ENCODE data around the gene AP1B1. TPM values are rescaled to one million over a fixed set of nuclear protein-coding genes. Genes with fewer than 3 reads are reported as not detected.

The AP1B1 gene
- total RNA-seq, 1 experiment from 2014 or later, result 88.9 TPM

GRCh38 chr22:29351891-29352290 is 36.5 kb downstream of the AP1B1 start:
- Mint-ChIP-seq H3K27me3 (ENCODE audit: unreplicated experiment) (no peaks in the 10 kb centered on the region), H3K4me1 (ENCODE audit: low read depth, unreplicated experiment) (no peaks in the 10 kb centered on the region), H3K9me3 (ENCODE audit: low read depth, unreplicated experiment) (no peaks in the 10 kb centered on the region), H3K36me3 (ENCODE audit: insufficient read depth, unreplicated experiment) (peaks cover 33% of the 10 kb centered on the region), H3K4me3 (ENCODE audit: low read depth, unreplicated experiment) (no peak overlapping the region), H3K27ac (ENCODE audit: unreplicated experiment) (no peak overlapping the region)
- CTCF ChIA-PET, result interaction anchor here (0.5 to 0.6 kb wide), 2 partner anchors 17 to 73 kb away, joined by 4 to 6 read pairs; no protein-coding TSS in a partner anchor
- DNase-seq, result no peak
- TF ChIP-seq, protein P1, sequence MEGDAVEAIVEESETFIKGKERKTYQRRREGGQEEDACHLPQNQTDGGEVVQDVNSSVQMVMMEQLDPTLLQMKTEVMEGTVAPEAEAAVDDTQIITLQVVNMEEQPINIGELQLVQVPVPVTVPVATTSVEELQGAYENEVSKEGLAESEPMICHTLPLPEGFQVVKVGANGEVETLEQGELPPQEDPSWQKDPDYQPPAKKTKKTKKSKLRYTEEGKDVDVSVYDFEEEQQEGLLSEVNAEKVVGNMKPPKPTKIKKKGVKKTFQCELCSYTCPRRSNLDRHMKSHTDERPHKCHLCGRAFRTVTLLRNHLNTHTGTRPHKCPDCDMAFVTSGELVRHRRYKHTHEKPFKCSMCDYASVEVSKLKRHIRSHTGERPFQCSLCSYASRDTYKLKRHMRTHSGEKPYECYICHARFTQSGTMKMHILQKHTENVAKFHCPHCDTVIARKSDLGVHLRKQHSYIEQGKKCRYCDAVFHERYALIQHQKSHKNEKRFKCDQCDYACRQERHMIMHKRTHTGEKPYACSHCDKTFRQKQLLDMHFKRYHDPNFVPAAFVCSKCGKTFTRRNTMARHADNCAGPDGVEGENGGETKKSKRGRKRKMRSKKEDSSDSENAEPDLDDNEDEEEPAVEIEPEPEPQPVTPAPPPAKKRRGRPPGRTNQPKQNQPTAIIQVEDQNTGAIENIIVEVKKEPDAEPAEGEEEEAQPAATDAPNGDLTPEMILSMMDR (IDR thresholded peaks at IDR 0.05; ENCODE audit: unreplicated experiment), result no peak
- intact Hi-C loops (cut with micrococcal nuclease; ENCODE audit: unreplicated experiment), result no loop called here
- BruUV-seq (replicated peaks), result no TSS peak

- Mint-ChIP-seq H3K36me3 (ENCODE audit: insufficient read depth, unreplicated experiment) (peaks cover 33% of the 10 kb centered on the region), H3K27ac (ENCODE audit: unreplicated experiment) (no peak overlapping the region), H3K4me3 (ENCODE audit: low read depth, unreplicated experiment) (no peak overlapping the region), H3K9me3 (ENCODE audit: low read depth, unreplicated experiment) (no peaks in the 10 kb centered on the region), H3K4me1 (ENCODE audit: low read depth, unreplicated experiment) (no peaks in the 10 kb centered on the region), H3K27me3 (ENCODE audit: unreplicated experiment) (no peaks in the 10 kb centered on the region)
- BruUV-seq (replicated peaks), result no TSS peak
- CTCF ChIA-PET, result interaction anchor here (0.6 kb wide), 1 partner anchor 74 kb away, joined by 6 read pairs; no protein-coding TSS in a partner anchor
- DNase-seq, result no peak
- TF ChIP-seq, protein P1 (IDR thresholded peaks at IDR 0.05; ENCODE audit: unreplicated experiment), result no peak
- intact Hi-C loops (cut with micrococcal nuclease; ENCODE audit: unreplicated experiment), result no loop called here
These were observed 37.3 kb downstream of the AP1B1 start for GRCh38 chr22:29351042-29351441.

GRCh38 chr22:29348956-29349355 is 39.4 kb downstream of the AP1B1 start:
- H3K27me3 Mint-ChIP-seq (ENCODE audit: unreplicated experiment), result no peaks in the 10 kb centered on the region
- BruUV-seq (replicated peaks), result no TSS peak
- H3K4me1 Mint-ChIP-seq (ENCODE audit: low read depth, unreplicated experiment), result no peaks in the 10 kb centered on the region
- TF ChIP-seq, protein P1 (IDR thresholded peaks at IDR 0.05; ENCODE audit: unreplicated experiment), result no peak
- no peak for DNase-seq
- peaks cover 31% of the 10 kb centered on the region for H3K36me3 Mint-ChIP-seq (ENCODE audit: insufficient read depth, unreplicated experiment)
- H3K9me3 Mint-ChIP-seq (ENCODE audit: low read depth, unreplicated experiment), result no peaks in the 10 kb centered on the region
- intact Hi-C loops (cut with micrococcal nuclease; ENCODE audit: unreplicated experiment), result no loop called here
- CTCF ChIA-PET, result no interaction called here
- H3K4me3 Mint-ChIP-seq (ENCODE audit: low read depth, unreplicated experiment), result no peak overlapping the region
- no peak overlapping the region for H3K27ac Mint-ChIP-seq (ENCODE audit: unreplicated experiment)

DNA sequence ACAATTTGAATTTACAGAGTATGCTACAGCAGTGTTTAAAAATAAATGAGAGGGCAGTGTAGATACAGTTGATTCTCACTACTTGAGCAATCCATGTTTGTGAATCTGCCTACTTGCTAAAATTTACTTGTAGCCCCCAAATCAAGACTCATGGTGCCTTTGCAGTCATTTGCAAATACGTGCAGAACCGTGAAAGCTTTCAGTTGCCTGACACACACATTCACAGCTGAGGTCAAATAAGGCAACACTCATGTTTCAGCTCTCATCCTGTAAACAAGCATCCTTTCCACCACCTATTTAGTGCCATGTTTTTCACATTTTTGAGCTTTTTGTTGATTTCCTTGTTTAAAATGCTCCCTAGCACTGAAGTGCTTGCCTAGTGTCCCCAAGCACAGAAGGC is 40.3 kb downstream of the AP1B1 start:
- CTCF ChIA-PET, result interaction anchor here (0.6 kb wide), 1 partner anchor 22 kb away, joined by 3 read pairs; no protein-coding TSS in a partner anchor
- no peaks in the 10 kb centered on the region for H3K9me3 Mint-ChIP-seq (ENCODE audit: low read depth, unreplicated experiment)
- H3K27ac Mint-ChIP-seq (ENCODE audit: unreplicated experiment), result no peak overlapping the region
- intact Hi-C loops (cut with micrococcal nuclease; ENCODE audit: unreplicated experiment), result no loop called here
- peaks cover 29% of the 10 kb centered on the region for H3K36me3 Mint-ChIP-seq (ENCODE audit: insufficient read depth, unreplicated experiment)
- no peaks in the 10 kb centered on the region for H3K4me1 Mint-ChIP-seq (ENCODE audit: low read depth, unreplicated experiment)
- BruUV-seq (replicated peaks), result TSS peak; percentile 27
- no peaks in the 10 kb centered on the region for H3K27me3 Mint-ChIP-seq (ENCODE audit: unreplicated experiment)
- H3K4me3 Mint-ChIP-seq (ENCODE audit: low read depth, unreplicated experiment), result no peak overlapping the region
- no peak for DNase-seq
- TF ChIP-seq, protein P1 (IDR thresholded peaks at IDR 0.05; ENCODE audit: unreplicated experiment), result no peak

Measured in Calu3 (cell line).